SH-SY5Y (cell line): ENCODE measurements around the gene TMPRSS6.

Source experiments
- GATA2 ChIP-seq: IDR thresholded peaks from 2 replicates; pipeline ENCODE4 v1.6.1; 2011; ENCODE audit warnings: mild to moderate bottlenecking, low read depth, low read length
- GATA3 ChIP-seq: IDR thresholded peaks from 2 replicates; pipeline ENCODE4 v1.6.1; 2011; ENCODE audit warnings: low read depth, mild to moderate bottlenecking, low read length, moderate library complexity

DNA sequence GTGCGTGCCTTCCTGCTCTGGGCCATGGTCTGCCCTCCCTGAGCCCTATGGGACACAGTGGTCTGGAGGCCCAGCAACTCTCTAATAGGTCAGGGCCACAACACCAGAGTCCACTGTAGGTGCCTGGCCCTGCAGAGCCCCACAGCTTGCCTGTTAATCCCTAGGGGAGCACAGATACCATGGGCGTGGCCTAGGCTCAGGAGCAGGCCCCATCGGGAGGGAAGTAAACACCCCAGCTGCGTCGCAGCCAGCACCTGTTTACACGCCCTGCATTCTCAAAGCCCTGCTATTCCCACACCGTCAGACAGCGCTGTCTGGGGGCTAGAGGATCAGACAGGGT lies 55.5 kb downstream of the TMPRSS6 start:
- TF ChIP-seq GATA3: no peak
- no peak for TF ChIP-seq GATA2
